SK-N-SH (cell line): ENCODE measurements around the gene POPDC3. TPM values are rescaled to one million over a fixed set of nuclear protein-coding genes. Genes with fewer than 3 reads are reported as not detected.

ENCODE experiments used
- CTCF ChIA-PET: fragments of 300-600, 350-600 bp; formaldehyde crosslinking; extraction: SDS; loops from one replicate; lab custom pipeline; 2021; lab: Yijun Ruan, JAX
- POLR2A ChIA-PET: fragments of 350-600 bp; sonication (Branson Sonifier 250); formaldehyde crosslinking; extraction: SDS; loops from one replicate; lab custom pipeline; 2020; ENCODE audit warnings: antibody characterized with exemption, inconsistent platforms; lab: Yijun Ruan, JAX
- DNase-seq: peaks from one replicate; pipeline ENCODE4 v3.0.0; 2012
- H2AFZ ChIP-seq: fragments of 200-600 bp; sonication (generic); 2 replicates; pipeline ENCODE4 v1.8.1; 2016; ENCODE audit warnings: antibody characterized with exemption, mild to moderate bottlenecking, low read depth
- H3F3A ChIP-seq: fragments of 200-600 bp; sonication (generic); replicated peaks from 2 replicates; pipeline ENCODE3; 2016; ENCODE audit warnings: antibody characterized with exemption, mild to moderate bottlenecking; ENCODE audit not compliant: insufficient read depth
- H3K27ac ChIP-seq, 2 experiments: fragments of 200-500 bp in 1 of 2; fragments of 200-600 bp in 1 of 2; sonication (Bioruptor generic) in 1 of 2; sonication (generic), shearing (Covaris generic) in 1 of 2; 2 replicates each; pipeline versions ENCODE4 v1.5.1 to v1.6.1; 2014 to 2016; ENCODE audit warnings: low read depth in 2 of 2, inconsistent platforms in 1 of 2, low read length in 1 of 2, mild to moderate bottlenecking in 1 of 2, mixed read lengths in 1 of 2
- H3K27me3 ChIP-seq: fragments of 200-600 bp; sonication (generic), shearing (Covaris generic); 2 replicates; pipeline ENCODE4 v1.6.1; 2016; ENCODE audit warnings: mixed run types; ENCODE audit not compliant: insufficient read depth
- H3K36me3 ChIP-seq, 2 experiments: fragments of 200-500 bp in 1 of 2; fragments of 200-600 bp in 1 of 2; sonication (Bioruptor generic) in 1 of 2; sonication (generic) in 1 of 2; replicated peaks in 1 of 2; 2 replicates each; pipeline versions ENCODE3 to v1.5.1; 2014 to 2016; ENCODE audit warnings: low read length in 1 of 2, mild to moderate bottlenecking in 1 of 2; ENCODE audit not compliant: insufficient read depth in 2 of 2, control insufficient read depth in 1 of 2
- H3K4me1 ChIP-seq, 2 experiments: fragments of 200-500 bp in 1 of 2; fragments of 200-600 bp in 1 of 2; sonication (Bioruptor generic) in 1 of 2; sonication (generic), shearing (Covaris generic) in 1 of 2; 2 replicates each; pipeline versions ENCODE4 v1.5.1 to v1.6.1; 2014 to 2016; ENCODE audit warnings: low read depth in 1 of 2, low read length in 1 of 2, mixed run types in 1 of 2; ENCODE audit not compliant: insufficient read depth in 2 of 2, control insufficient read depth in 1 of 2
- H3K4me2 ChIP-seq: fragments of 200-600 bp; sonication (generic), shearing (Covaris generic); 2 replicates; pipeline ENCODE4 v1.6.1; 2017; ENCODE audit warnings: mixed run types
- H3K4me3 ChIP-seq, 2 experiments: fragments of 200-500 bp in 1 of 2; fragments of 200-600 bp in 1 of 2; sonication (Bioruptor generic) in 1 of 2; sonication (generic), shearing (Covaris generic) in 1 of 2; 2 replicates each; pipeline versions ENCODE4 v1.5.1 to v1.8.1; 2014 to 2016; ENCODE audit warnings: low read depth in 2 of 2, inconsistent platforms in 1 of 2, low read length in 1 of 2, mild to moderate bottlenecking in 1 of 2, mixed read lengths in 1 of 2, moderate library complexity in 1 of 2
- H3K79me2 ChIP-seq: fragments of 200-600 bp; sonication (generic); 2 replicates; pipeline ENCODE4 v1.8.1; 2017; ENCODE audit warnings: mild to moderate bottlenecking; ENCODE audit not compliant: insufficient read depth
- H3K9ac ChIP-seq: fragments of 200-600 bp; sonication (generic); 2 replicates; pipeline ENCODE4 v1.6.1; 2017; ENCODE audit warnings: mixed run types
- H3K9me2 ChIP-seq: fragments of 200-600 bp; sonication (generic); 2 replicates; pipeline ENCODE4 v1.6.1; 2017; ENCODE audit warnings: mixed run types
- H3K9me3 ChIP-seq: fragments of 200-600 bp; sonication (generic); 2 replicates; pipeline ENCODE4 v1.6.1; 2017; ENCODE audit warnings: mixed run types, mild to moderate bottlenecking, moderate library complexity
- H4K20me1 ChIP-seq: fragments of 200-600 bp; sonication (generic); 2 replicates; pipeline ENCODE4 v1.6.1; 2017; ENCODE audit warnings: mild to moderate bottlenecking, mixed run types; ENCODE audit not compliant: insufficient read depth
- CHD2 ChIP-seq: fragments of 150-350 bp; IDR thresholded peaks from 2 replicates; pipeline ENCODE4 v1.6.1; 2018; ENCODE audit warnings: low read length; ENCODE audit not compliant: partially characterized antibody
- ELF1 ChIP-seq: IDR thresholded peaks from 2 replicates; pipeline ENCODE4 v1.4.0; 2012
- EP300 ChIP-seq, 2 experiments: IDR thresholded peaks; 2 replicates each; pipeline versions ENCODE4 v1.4.0 to v1.6.1; 2012; ENCODE audit warnings: borderline replicate concordance in 1 of 2, low read depth in 1 of 2, low read length in 1 of 2
- EZH2phosphoT487 ChIP-seq: fragments of 200-600 bp; sonication (generic); IDR thresholded peaks from 2 replicates; pipeline ENCODE4 v1.6.1; 2017; ENCODE audit warnings: low read depth, mixed run types, mild to moderate bottlenecking, antibody characterized with exemption, moderate library complexity, borderline replicate concordance
- FOXJ3 ChIP-seq: sonication (generic); formaldehyde crosslinking; IDR thresholded peaks from 2 replicates; pipeline ENCODE4 v1.5.1; 2020; ENCODE audit warnings: mild to moderate bottlenecking, missing genetic modification reagents
- NFIC ChIP-seq: IDR thresholded peaks from 2 replicates; pipeline ENCODE4 v1.4.0; 2012; ENCODE audit warnings: borderline replicate concordance
- NRF1 ChIP-seq: IDR thresholded peaks from 2 replicates; pipeline ENCODE4 v1.6.1; 2012; ENCODE audit warnings: low read depth, mild to moderate bottlenecking, low read length
- RFX5 ChIP-seq: IDR thresholded peaks from 2 replicates; pipeline ENCODE4 v1.6.1; 2012; ENCODE audit warnings: mild to moderate bottlenecking, improper control_type of control experiment, low read length
- TAF1 ChIP-seq: IDR thresholded peaks from 2 replicates; pipeline ENCODE4 v1.6.1; 2012; ENCODE audit warnings: low read depth, mild to moderate bottlenecking, low read length, moderate library complexity, borderline replicate concordance
- TEAD4 ChIP-seq: IDR thresholded peaks from 2 replicates; pipeline ENCODE4 v1.4.0; 2012; ENCODE audit warnings: mild to moderate bottlenecking, borderline replicate concordance; ENCODE audit not compliant: insufficient read depth
- USF1 ChIP-seq: IDR thresholded peaks from 2 replicates; pipeline ENCODE4 v1.4.0; 2012; ENCODE audit warnings: low read depth, borderline replicate concordance
- WGBS: methylation state at CpG from one replicate; pipeline ENCODE4 v1.1.6; 2017; ENCODE audit warnings: low lambda C conversion rate; 5-methylcytosine and 5-hydroxymethylcytosine counted together
- polyA plus RNA-seq, 3 experiments: library from polyadenylated mRNA; depleted of rRNA; stranded (reverse); fragments of >200 nt; gene quantifications; 2 replicates each; pipeline ENCODE4 v1.2.3, GENCODE V29; 2012

The POPDC3 gene
- polyA plus RNA-seq, 1 of the 3 experiments (the other 2 are of a cell fraction): 19.0 TPM

- TF ChIP-seq TEAD4 (no peak), EZH2phosphoT487 (no peak), NFIC (no peak), USF1 (no peak), TAF1 (no peak), NRF1 (no peak), CHD2 (no peak), FOXJ3 (CRISPR knock-in tag) (no peak), RFX5 (no peak)
Measured at GRCh38 chr6:105111105-105111504, 68.7 kb downstream of the POPDC3 start (continued).

GRCh38 chr6:105109955-105110895 is 69.6 kb downstream of the POPDC3 start:
- no peak overlapping the region for H3K9ac ChIP-seq
- CTCF ChIA-PET: interaction anchor here (0.8 to 2.2 kb wide), 4 partner anchors 23 to 293 kb away, joined by 3 to 12 read pairs (median 4); partner anchors contain the start of gene PREP
- WGBS: 72% methylated on average over 8 of the region's 8 CpGs
- H3K27ac ChIP-seq: no peak overlapping the region
- TF ChIP-seq ELF1: no peak
- no peaks in the 10 kb centered on the region for H4K20me1 ChIP-seq
- no peak overlapping the region for H3K4me3 ChIP-seq
- no peak overlapping the region for H2AFZ ChIP-seq
- no peaks in the 10 kb centered on the region for H3K79me2 ChIP-seq
- no peaks in the 10 kb centered on the region for H3K9me2 ChIP-seq
- peaks cover 19 to 28% of the 10 kb centered on the region in 2 experiments for H3K36me3 ChIP-seq
- POLR2A ChIA-PET: no interaction called here
- peaks cover 0 to 3% of the 10 kb centered on the region in 2 experiments; a peak in 1 of 4 replicates for H3K4me1 ChIP-seq
- H3K27me3 ChIP-seq: no peaks in the 10 kb centered on the region
- H3F3A ChIP-seq: no peaks in the 10 kb centered on the region
- DNase-seq: no peak
- no peaks in the 10 kb centered on the region for H3K9me3 ChIP-seq
- no peak overlapping the region for H3K4me2 ChIP-seq

- H3K27ac ChIP-seq: no peak overlapping the region
- CTCF ChIA-PET: no interaction called here
- no peaks in the 10 kb centered on the region for H3K9me3 ChIP-seq
- H3K9me2 ChIP-seq: no peaks in the 10 kb centered on the region
- H3F3A ChIP-seq: no peaks in the 10 kb centered on the region
- H3K9ac ChIP-seq: no peak overlapping the region
- no peak for DNase-seq
- no peaks in the 10 kb centered on the region for H3K79me2 ChIP-seq
- 85% methylated on average over 7 of the region's 7 CpGs for WGBS
- no peak for TF ChIP-seq EP300 (IDR thresholded peaks at IDR 0.05; ENCODE audit: borderline replicate concordance in 1 of 2, low read depth in 1 of 2, low read length in 1 of 2)
- TF ChIP-seq, all 33 proteins: peak for 0
- no peaks in the 10 kb centered on the region for H4K20me1 ChIP-seq
- no peaks in the 10 kb centered on the region for H3K27me3 ChIP-seq
- peaks cover 16 to 19% of the 10 kb centered on the region in 2 experiments for H3K36me3 ChIP-seq
- H3K4me3 ChIP-seq: no peak overlapping the region
- no peak overlapping the region for H2AFZ ChIP-seq
- peaks cover 0 to 3% of the 10 kb centered on the region in 2 experiments; a peak in 1 of 4 replicates for H3K4me1 ChIP-seq
- POLR2A ChIA-PET: no interaction called here
- H3K4me2 ChIP-seq: no peak overlapping the region
Measured at GRCh38 chr6:105108631-105109262, 71.1 kb downstream of the POPDC3 start.

Other genes with a start within 250 kb of the POPDC3 start
- gene LIN28B, start 222.9 kb downstream of the POPDC3 start, polyA plus RNA-seq (2012; rRNA removed): 0.67 and 0.91 TPM in 2 replicates
- gene PREP, start 223.1 kb upstream of the POPDC3 start, polyA plus RNA-seq (2012; rRNA removed): 15.9 and 20.9 TPM in 2 replicates